HUES48 (cell line): Measurements from ENCODE around the gene IMMP2L.

ENCODE experiments used
- H3K27ac ChIP-seq: one replicate; pipeline ENCODE4 v1.7.0; 2013; ENCODE audit warnings: low read depth, low read length, inconsistent platforms
- H3K27me3 ChIP-seq: 2 replicates; pipeline ENCODE4 v1.6.1; 2013; ENCODE audit warnings: mild to moderate bottlenecking, low read length; ENCODE audit not compliant: control insufficient read depth, insufficient read depth
- H3K36me3 ChIP-seq: 2 replicates; pipeline ENCODE4 v1.6.1; 2013; ENCODE audit warnings: low read length; ENCODE audit not compliant: control insufficient read depth, insufficient read depth
- H3K4me1 ChIP-seq: 2 replicates; pipeline ENCODE4 v1.6.1; 2013; ENCODE audit warnings: mild to moderate bottlenecking, low read length; ENCODE audit not compliant: control insufficient read depth, insufficient read depth
- H3K4me3 ChIP-seq: 2 replicates; pipeline ENCODE4 v1.5.1; 2013; ENCODE audit warnings: mild to moderate bottlenecking, low read depth, low read length
- H3K9ac ChIP-seq: 2 replicates; pipeline ENCODE4 v1.6.1; 2013; ENCODE audit warnings: mild to moderate bottlenecking, low read depth, low read length, moderate library complexity
- H3K9me3 ChIP-seq: 2 replicates; pipeline ENCODE4 v1.6.1; 2013; ENCODE audit warnings: low read length; ENCODE audit not compliant: control insufficient read depth, insufficient read depth

Gene IMMP2L

DNA sequence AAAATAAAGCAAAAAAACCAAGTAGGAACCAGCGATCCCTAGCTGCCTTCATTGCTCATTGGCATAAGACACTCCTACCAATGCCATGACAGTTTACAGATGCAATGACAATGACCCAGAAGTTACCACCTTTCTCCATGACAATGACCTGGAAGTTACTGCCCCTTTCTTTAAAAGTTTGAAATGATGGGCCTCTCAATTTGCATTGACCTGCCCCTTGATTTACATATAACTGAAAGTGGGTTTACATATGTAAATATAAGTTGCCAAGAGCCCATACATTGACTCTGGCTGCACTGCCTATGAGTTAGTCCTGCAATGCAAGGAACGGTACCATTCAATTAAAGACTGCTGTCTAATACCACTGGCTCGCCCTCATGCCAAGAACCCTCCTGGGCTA is 712.1 kb downstream of the IMMP2L start:
- no peaks in the 10 kb centered on the region for H3K36me3 ChIP-seq
- 0 out of 2 replicates have a peak, but pooled peaks cover 13% of the 10 kb centered on the region for H3K9me3 ChIP-seq
- no peak overlapping the region for H3K27ac ChIP-seq
- H3K4me1 ChIP-seq = no peaks in the 10 kb centered on the region
- no peaks in the 10 kb centered on the region for H3K27me3 ChIP-seq
- no peak overlapping the region for H3K4me3 ChIP-seq
- H3K9ac ChIP-seq = no peak overlapping the region

DNA sequence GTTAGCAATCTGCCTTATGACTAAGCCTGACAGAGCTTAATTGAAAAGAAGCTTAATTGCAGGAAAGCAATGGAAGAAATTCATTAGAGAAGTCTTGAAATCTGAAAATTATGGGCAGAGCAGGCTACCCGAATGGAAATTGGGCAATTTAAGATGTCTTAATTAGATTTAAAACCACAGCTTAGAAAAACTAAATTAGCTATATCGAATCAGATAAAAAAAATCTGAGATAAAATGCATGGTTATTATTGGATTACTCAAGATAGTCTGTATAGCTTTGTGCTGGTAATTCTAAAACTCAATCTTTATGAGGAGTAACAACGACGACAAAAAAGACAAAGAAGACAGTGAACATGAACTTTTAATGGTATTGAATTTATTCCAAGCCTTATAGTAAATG is 719.5 kb downstream of the IMMP2L start:
- H3K27me3 ChIP-seq = 0 out of 2 replicates have a peak, but pooled peaks cover 4% of the 10 kb centered on the region
- no peak overlapping the region for H3K27ac ChIP-seq
- H3K4me1 ChIP-seq = peaks cover 15% of the 10 kb centered on the region
- no peak overlapping the region for H3K4me3 ChIP-seq
- no peaks in the 10 kb centered on the region for H3K36me3 ChIP-seq
- H3K9me3 ChIP-seq = no peaks in the 10 kb centered on the region
- no peak overlapping the region for H3K9ac ChIP-seq

DNA sequence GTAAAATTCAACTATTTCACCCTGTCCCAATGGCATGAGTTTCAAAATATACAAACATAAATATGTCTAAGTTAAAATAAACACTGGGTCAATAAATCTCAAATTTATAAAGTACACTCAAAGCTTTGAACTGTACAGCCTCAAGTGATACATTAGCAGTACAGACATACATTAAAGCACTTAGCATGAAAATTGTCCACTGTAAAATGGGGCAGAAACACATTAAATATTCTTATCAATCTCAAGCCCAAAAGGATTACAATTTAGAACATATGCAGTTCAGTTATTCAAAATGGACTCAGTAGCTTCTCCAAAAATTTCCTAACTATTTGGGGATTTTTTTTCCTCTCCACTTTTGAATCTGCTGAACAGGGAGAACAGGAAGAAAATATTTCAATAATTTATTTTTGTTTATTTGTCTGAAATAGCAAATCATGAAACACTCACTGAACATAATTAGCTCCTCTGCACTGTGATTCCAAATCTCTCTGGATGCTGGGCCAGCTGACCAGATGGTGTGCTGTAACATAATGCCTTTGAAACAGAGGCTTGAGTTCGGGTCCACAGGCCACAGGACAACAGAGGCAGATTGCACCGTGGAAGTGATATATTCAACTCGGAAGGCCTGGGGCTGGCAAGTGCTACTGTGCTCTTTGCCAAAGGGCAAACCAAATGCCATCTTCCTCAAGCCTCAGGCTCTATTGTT is 720.3 kb downstream of the IMMP2L start:
- no peak overlapping the region for H3K9ac ChIP-seq
- 0 out of 2 replicates have a peak, but pooled peaks cover 4% of the 10 kb centered on the region for H3K27me3 ChIP-seq
- H3K36me3 ChIP-seq = no peaks in the 10 kb centered on the region
- H3K4me3 ChIP-seq = no peak overlapping the region
- no peak overlapping the region for H3K27ac ChIP-seq
- H3K4me1 ChIP-seq = peaks cover 15% of the 10 kb centered on the region
- no peaks in the 10 kb centered on the region for H3K9me3 ChIP-seq

DNA sequence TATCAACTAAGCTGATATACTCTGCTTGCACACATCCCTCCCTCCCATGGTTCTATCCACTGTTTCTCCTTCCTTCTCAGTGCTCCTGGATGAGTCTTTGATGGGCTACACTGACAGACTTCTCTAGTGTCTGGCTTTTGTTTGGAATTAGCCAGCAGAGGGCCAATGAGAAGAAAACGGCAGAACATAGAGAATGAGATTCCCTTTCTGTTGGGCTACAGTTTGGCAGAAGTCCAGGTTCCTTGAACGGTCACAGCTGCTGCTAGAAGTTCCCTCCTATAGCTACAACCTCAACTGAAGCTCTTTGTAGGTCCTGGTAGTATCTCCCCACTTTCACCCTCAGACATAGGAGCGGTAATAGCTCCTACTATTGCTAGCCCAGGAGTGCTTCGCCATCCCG is 722.4 kb downstream of the IMMP2L start:
- no peak overlapping the region for H3K4me3 ChIP-seq
- H3K36me3 ChIP-seq = no peaks in the 10 kb centered on the region
- 0 out of 2 replicates have a peak, but pooled peaks cover 4% of the 10 kb centered on the region for H3K27me3 ChIP-seq
- H3K27ac ChIP-seq = no peak overlapping the region
- no peaks in the 10 kb centered on the region for H3K9me3 ChIP-seq
- peaks cover 13% of the 10 kb centered on the region for H3K4me1 ChIP-seq
- no peak overlapping the region for H3K9ac ChIP-seq

DNA sequence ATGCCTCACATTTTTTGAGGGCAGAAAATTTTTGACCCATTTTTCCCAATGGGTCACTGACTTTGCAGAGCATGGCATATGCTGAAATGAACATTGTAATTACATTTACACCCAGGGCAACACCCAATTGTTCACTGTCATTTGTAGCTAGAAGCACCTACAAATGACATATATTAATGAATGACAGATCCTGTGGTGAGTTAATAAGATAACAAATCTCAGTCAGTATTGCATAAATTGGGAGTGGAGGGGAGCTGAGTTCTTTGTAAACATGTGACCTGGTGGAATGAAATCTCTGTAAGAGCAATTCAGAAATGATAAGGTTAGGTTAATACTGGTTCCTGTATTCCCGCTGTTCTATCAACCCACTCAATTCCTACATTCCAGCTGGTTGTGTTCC is 726.4 kb downstream of the IMMP2L start:
- Histone ChIP-seq H3K27me3 (no peaks in the 10 kb centered on the region), H3K27ac (no peak overlapping the region), H3K4me1 (no peaks in the 10 kb centered on the region; the same call in 1 of the 2 replicates), H3K9ac (no peak overlapping the region), H3K9me3 (no peaks in the 10 kb centered on the region), H3K36me3 (no peaks in the 10 kb centered on the region), H3K4me3 (no peak overlapping the region)

DNA sequence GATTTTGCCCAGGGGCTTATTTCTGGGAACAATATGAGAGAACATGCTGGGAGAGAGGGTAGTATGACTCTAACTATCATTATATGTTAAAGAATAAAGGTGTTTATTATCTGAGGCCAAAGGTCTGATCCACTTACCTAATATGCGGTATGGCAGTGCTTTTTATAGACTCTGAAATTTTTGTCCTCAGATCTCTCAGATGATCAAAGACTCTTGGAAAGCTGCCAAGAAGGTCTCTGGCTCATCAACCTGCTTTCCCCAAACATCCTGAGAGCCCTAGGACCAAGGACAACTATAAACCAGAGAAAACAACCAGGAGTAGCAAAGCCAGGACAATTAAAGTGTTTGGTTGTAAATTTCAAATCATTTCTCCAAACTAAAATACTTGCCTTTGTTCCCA is 727.1 kb downstream of the IMMP2L start:
- no peaks in the 10 kb centered on the region for H3K36me3 ChIP-seq
- H3K9ac ChIP-seq = no peak overlapping the region
- no peaks in the 10 kb centered on the region for H3K9me3 ChIP-seq
- H3K4me1 ChIP-seq = no peaks in the 10 kb centered on the region; the same call in 1 of the 2 replicates
- H3K4me3 ChIP-seq = no peak overlapping the region
- no peaks in the 10 kb centered on the region for H3K27me3 ChIP-seq
- H3K27ac ChIP-seq = no peak overlapping the region

DNA sequence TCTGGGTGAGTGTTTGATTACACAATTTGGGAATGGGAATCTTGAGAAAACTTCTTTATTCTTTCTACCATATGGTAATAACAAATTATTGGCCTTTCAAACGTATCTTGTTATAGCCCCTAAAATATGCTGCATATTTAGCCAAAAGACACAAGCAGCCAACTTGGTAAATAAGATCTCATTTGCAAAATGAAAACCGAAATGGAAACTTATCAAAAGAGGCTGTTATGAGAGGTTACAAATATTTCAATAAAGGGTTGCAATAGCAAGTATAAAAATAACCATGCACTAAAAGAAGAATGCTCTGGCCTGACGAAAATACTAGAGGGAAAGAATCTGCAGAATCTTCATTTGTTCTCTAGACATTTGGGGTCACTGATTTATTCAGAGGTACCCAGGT is 730.9 kb downstream of the IMMP2L start:
- Histone ChIP-seq H3K4me3 (no peak overlapping the region), H3K9ac (no peak overlapping the region), H3K36me3 (no peaks in the 10 kb centered on the region), H3K27me3 (no peaks in the 10 kb centered on the region), H3K27ac (no peak overlapping the region), H3K4me1 (no peaks in the 10 kb centered on the region), H3K9me3 (no peaks in the 10 kb centered on the region)

DNA sequence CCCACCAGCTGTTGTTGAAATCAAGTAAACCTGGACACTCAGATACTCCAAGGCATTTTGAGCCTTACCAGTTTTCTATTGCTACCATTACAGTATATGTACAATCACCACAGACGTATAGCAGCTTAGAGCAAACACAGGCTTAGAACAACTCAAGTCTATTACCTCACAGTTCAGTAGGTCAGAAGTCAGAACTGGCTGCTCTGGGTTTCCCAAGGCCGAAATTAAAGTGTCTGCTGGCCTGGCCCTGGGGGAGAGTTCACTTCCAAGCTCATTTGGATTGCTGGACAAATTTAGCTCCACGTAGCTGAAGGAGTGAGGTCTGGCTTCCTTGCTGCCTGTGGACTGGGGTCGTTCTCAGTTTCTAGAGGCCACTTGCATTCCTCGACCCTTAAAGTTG is 731.5 kb downstream of the IMMP2L start:
- Histone ChIP-seq H3K27ac (no peak overlapping the region), H3K27me3 (no peaks in the 10 kb centered on the region), H3K9ac (no peak overlapping the region), H3K4me3 (no peak overlapping the region), H3K36me3 (no peaks in the 10 kb centered on the region), H3K9me3 (no peaks in the 10 kb centered on the region), H3K4me1 (no peaks in the 10 kb centered on the region)

DNA sequence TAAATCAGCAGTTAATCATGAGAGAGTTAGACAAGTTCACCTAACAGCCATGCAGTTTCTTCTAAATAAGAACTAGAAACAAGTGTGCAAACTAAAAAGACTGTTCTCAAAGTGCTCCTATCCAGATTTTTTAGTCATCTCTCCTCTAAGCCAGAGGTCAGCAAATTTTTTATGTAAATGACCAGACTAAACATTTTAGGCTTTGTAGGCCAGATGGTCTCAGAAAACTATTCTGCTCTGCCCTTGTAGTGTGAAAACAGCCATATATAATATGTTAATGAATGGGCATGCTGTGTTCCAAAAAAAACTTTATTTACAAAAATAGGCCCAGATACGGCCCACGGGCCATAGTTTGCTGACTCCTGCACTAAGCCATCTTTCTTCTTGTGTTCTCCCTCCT is 734.4 kb downstream of the IMMP2L start:
- Histone ChIP-seq H3K9ac (no peak overlapping the region), H3K4me3 (no peak overlapping the region), H3K9me3 (no peaks in the 10 kb centered on the region)

DNA sequence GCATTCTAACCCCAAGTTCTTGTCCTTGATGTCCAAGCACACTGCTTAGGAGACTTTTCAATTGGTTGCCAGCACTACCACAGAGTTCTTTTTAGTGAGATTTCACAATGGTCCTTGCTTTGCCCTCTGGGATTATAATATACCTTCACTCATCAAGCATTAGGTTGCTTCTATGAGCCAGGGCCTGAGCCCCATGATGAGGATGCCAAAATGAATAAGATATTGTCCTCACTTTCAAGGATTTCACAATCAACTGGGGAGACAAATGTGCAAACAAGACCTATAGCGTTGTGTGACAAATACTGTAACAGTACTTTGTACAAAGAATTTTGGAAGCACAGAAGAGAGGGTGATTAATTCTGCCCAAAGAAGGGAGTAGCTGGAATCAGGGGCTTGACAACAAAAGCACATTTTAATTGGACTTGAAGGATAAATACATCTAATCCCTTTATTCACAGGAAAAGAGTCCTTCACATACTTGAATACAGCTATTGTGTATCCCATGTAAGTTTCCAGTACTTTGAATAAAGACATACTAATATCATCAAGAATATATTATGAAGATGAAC is 734.9 kb downstream of the IMMP2L start:
- no peaks in the 10 kb centered on the region for H3K9me3 ChIP-seq
- H3K27me3 ChIP-seq = no peaks in the 10 kb centered on the region
- no peaks in the 10 kb centered on the region for H3K4me1 ChIP-seq
- H3K4me3 ChIP-seq = no peak overlapping the region
- no peaks in the 10 kb centered on the region for H3K36me3 ChIP-seq
- no peak overlapping the region for H3K9ac ChIP-seq
- no peak overlapping the region for H3K27ac ChIP-seq

More for the DNA sequence above, 734.4 kb downstream of the IMMP2L start:
- H3K27me3 ChIP-seq = no peaks in the 10 kb centered on the region
- no peaks in the 10 kb centered on the region for H3K36me3 ChIP-seq
- no peak overlapping the region for H3K27ac ChIP-seq
- no peaks in the 10 kb centered on the region for H3K4me1 ChIP-seq

DNA sequence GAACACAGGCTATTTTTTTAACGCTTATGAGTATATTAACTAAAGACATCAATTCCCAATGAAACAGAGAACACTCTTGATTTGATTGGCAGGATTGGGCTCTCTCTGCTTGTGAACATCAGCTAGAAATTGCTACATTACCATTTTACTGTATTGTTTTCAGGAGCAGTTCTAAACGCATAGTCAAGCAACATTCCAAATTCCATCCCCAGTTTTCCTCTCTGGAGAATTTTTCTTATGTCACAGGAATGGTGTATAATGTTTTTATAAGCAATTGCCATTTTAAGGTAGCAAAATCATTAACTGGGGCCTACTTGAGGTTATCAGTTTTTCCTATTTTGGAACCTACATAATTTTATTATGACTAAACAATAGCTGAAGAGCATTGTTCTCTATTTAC is 748.3 kb downstream of the IMMP2L start:
- Histone ChIP-seq H3K4me1 (peaks cover 11% of the 10 kb centered on the region; the same call in 1 of the 2 replicates), H3K36me3 (no peaks in the 10 kb centered on the region), H3K27ac (no peak overlapping the region), H3K9me3 (no peaks in the 10 kb centered on the region), H3K4me3 (no peak overlapping the region), H3K27me3 (no peaks in the 10 kb centered on the region), H3K9ac (no peak overlapping the region)
